Measurements from ENCODE around the gene TTLL5. TPM values are rescaled to one million over a fixed set of nuclear protein-coding genes. Genes with fewer than 3 reads are reported as not detected.

TTLL5 gene
- total and polyA plus RNA-seq, 9 of the 15 experiments (the other 6 are each of a cell fraction or from before 2014, with no cell fraction given) = 4.1 to 18.9 (median 12.6) TPM

GRCh38 chr14:75985618-75986438 lies 324.8 kb downstream of the TTLL5 start, which contains the start of gene IFT43 (continued):
- TF ChIP-seq ATF3 (IDR thresholded peaks at IDR 0.05) (peak; percentile 45; the same call in 1 of the 2 replicates), ATF3 (CRISPR knock-in tag; conservative IDR thresholded peaks at IDR 0.05) (no peak), TAL1 (IDR thresholded peaks at IDR 0.05) (no peak), SIN3B (IDR thresholded peaks at IDR 0.05; ENCODE audit: low read depth) (peak; percentile 21; the same call in 1 of the 2 replicates), CXXC5 (CRISPR knock-in tag; IDR thresholded peaks at IDR 0.05) (peak; percentile 46), E2F1 (CRISPR knock-in tag; IDR thresholded peaks at IDR 0.05) (no peak), TBL1XR1 (IDR thresholded peaks at IDR 0.05; ENCODE audit: low read length in 2 of 2) (no peak), ETV5 (CRISPR knock-in tag; IDR thresholded peaks at IDR 0.05; ENCODE audit: low read depth) (peak; percentile 45; the same call in 1 of the 2 replicates), DDX20 (tag; IDR thresholded peaks at IDR 0.05; ENCODE audit: low read depth) (no peak), ARID4B (CRISPR knock-in tag; IDR thresholded peaks at IDR 0.05) (peak; percentile 77), CTCFL (IDR thresholded peaks at IDR 0.05; ENCODE audit: borderline replicate concordance, insufficient read depth, low read depth, low read length, poor library complexity, severe bottlenecking) (peak; percentile 26), ZNF197 (CRISPR knock-in tag; IDR thresholded peaks at IDR 0.05; ENCODE audit: low read depth) (no peak), TEAD1 (CRISPR knock-in tag; IDR thresholded peaks at IDR 0.05) (no peak)
